ENCODE results near the gene LMO7.

The LMO7 gene

DNA sequence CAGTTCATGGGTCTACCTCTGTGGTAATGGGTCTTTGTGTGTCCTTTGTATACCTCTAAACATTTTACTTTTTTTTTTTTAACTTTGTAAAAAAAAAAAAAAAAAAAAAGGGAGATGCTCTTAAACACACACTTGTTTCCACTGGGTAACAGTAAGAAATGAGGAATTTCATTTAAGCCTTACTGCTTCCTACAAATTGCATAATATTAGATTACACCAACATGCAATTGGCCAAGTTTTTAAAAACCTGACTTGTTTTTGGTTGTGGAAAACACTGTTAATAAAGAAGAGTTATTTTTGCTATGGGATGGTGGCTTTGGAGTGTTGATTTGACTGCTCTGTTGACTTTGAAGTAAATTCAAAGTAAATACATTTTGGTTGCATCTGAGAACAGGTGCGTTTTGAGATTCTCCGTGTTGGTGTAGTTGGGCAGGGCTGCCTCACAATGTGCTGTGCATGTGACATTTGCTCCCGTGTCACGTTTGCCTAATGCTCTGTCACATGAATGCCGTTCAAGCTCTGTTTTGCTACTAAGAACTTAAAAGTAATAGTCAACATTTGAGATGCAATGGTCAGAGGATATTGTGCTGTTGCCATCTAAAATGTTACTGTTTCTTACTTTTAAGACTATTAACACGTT lies 202.4 kb downstream of the LMO7 start:
- DNase-seq, result no peak

GRCh38 chr13:75839406-75839805 lies 203.3 kb downstream of the LMO7 start:
- no peak for DNase-seq

DNA sequence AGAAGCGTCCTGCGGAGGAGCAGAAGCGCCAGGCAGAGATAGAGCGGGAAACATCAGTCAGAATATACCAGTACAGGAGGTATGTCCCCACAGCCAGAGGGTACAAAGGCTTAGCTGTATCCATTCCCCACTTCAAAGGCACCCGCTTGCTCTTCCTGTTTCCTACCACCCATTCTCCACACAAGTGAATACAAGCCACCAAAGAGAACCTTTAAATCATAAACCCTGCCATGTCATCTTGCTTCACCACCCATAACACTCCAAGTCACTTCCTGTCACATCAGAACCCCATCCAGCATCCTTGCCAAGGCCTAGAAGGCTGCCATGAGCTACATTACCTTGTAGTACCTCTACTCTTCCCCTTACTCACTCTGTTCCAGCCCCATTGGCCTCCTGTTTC lies 205.8 kb downstream of the LMO7 start:
- no peak for DNase-seq

- DNase-seq, result no peak
These were observed 206.9 kb downstream of the LMO7 start for GRCh38 chr13:75843074-75843473.

DNA sequence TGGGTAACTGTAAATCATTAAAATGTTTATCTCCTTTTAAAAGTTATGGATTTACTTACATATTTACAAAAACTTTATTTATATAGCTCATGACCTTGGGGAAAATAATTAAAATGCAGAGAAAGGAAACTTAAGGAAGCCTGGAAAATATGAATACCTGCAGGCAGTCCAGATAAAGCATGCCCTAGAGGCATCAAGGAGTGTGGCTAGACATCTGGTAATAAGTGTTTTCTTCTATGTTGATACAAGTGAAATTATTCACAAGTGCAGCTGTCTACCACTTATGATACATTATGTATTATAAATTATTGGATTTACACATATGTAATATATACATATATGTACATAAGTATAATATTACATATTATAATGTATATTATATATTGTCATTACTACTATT lies 207.9 kb downstream of the LMO7 start:
- no peak for DNase-seq

DNA sequence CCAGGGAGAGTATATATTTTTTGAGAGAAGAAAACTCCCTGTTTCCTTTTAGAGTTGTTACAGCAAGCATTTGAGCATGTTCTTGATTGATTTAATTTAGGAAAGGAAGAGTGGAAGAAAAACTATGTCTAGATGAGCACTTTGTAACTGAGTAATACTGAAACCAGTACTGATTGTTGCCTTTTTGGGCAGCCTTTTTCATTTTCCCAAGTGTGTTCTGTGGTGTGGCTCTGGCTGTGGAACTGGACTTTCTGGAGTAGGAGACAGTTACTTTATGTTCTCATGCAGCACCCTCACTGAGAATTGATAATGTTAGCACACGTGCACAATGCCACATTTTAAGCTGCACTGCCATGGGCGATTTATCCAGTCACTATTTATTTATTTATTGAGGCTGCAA lies 211.5 kb downstream of the LMO7 start:
- no peak for DNase-seq

DNA sequence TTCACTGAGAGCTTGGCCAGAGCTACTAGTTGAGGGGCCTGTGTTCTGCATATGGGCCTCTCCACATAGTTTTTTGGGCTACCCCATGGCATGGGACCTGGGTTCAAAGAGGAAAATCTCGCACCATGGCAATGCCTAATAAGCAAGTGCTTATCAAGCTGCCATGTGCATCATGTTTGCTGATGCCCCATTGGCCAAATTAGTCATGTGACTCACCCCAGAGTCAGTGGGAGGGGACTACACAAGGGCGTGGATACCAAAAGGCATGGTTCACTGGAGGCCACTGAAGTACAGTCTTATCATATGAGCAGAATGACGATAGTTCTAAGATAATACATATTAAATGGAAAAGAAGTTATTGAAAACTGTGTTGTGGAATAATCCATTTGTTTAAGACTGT lies 214.8 kb downstream of the LMO7 start:
- no peak for DNase-seq

- peak in 5 of 58 donors; percentile 1 to 34 (median 20) for DNase-seq
These were observed 219.1 kb downstream of the LMO7 start for GRCh38 chr13:75855216-75855615.

DNA sequence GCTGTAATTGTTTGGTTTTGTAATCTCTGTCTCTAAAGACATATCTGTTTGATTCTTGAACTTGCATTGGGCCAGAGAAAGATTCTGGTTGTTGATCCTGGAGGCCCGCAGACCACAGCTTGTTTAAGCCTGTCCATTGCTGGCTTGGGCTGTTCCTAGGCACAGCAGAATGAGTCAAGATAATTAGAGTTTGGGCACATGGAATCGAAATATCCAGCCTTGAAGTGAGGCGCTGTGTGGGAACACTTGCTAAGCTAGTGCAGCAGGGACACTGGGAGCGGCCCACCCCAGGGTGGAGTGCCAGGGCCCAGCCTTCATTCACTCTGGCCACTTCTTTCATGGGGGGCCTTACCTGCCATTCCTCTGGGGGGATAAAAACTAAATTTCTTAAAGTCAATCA lies 219.7 kb downstream of the LMO7 start:
- no peak for DNase-seq

DNA sequence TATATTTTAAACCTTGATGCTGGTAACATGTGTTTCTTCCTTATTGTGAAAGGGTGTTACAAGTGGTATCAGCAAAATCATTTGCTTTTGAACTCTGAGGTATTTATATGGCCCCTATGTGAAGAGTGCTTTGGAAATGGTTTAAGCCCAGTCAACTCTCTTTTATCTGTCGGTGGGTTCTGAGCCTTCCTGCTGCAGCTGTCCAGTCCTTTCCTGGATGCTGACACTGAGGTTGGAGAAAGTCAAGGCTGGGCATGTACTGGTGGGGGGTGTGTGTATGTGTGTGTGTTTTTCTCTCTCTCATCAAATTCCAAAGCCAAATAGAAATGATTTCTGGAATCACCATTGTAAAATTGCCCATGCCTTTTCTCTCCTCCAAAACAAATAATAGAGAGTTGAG lies 221.2 kb downstream of the LMO7 start:
- DNase-seq, result no peak

GRCh38 chr13:75860935-75861334 lies 224.8 kb downstream of the LMO7 start:
- DNase-seq, result no peak

DNA sequence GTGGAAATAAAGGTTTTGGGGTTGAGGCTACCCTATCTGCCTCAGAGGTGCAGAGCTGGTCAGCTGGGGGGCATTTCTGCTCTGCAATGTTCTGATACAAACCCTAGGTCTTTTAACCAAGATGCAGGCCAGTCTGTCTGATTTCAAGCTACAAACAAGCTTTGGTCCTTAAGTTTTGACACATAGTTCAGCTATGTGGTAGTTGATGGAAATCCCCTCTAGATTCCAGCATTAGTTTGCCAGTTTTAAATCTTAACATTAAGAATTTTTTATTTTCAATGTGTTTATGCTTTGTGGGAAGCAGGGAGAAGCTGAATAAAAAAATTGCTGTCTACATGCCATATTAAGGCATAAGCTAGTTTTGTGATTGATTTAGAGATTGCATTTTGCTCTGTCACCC lies 225.7 kb downstream of the LMO7 start:
- no peak for DNase-seq

GRCh38 chr13:75864718-75865117 lies 228.6 kb downstream of the LMO7 start:
- no peak for DNase-seq

- DNase-seq, result no peak
These were observed 231.4 kb downstream of the LMO7 start for GRCh38 chr13:75867379-75868117.

- DNase-seq, result no peak
These were observed 233.9 kb downstream of the LMO7 start for GRCh38 chr13:75869981-75870380.

GRCh38 chr13:75870397-75870903 lies 234.3 kb downstream of the LMO7 start:
- DNase-seq, result peak in 5 of 58 donors; percentile 4 to 21 (median 12)

GRCh38 chr13:75871059-75871458 lies 234.9 kb downstream of the LMO7 start:
- no peak for DNase-seq

DNA sequence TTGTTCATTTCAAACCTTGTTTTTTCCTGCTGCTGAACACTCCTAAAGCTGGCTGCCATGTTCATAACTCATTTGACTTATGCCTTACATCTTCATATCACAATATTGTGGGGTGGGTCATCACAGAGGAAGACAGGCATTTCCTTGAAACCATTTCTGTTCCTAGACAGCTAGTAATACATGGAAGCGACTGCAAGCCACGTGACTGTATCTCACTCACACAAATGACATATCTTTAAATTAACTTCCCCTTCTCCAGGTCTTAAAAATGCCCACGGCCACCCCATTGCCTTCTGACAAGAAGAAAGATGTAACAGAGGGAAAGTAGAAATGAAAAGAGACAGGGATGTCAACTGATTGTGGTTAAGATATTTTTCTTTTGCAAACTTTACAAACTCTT lies 236.8 kb downstream of the LMO7 start:
- DNase-seq, result no peak

- DNase-seq, result no peak
These were observed 237.4 kb downstream of the LMO7 start for GRCh38 chr13:75873494-75873893.

- DNase-seq, result no peak
These were observed 239.3 kb downstream of the LMO7 start for GRCh38 chr13:75875450-75875849.

DNA sequence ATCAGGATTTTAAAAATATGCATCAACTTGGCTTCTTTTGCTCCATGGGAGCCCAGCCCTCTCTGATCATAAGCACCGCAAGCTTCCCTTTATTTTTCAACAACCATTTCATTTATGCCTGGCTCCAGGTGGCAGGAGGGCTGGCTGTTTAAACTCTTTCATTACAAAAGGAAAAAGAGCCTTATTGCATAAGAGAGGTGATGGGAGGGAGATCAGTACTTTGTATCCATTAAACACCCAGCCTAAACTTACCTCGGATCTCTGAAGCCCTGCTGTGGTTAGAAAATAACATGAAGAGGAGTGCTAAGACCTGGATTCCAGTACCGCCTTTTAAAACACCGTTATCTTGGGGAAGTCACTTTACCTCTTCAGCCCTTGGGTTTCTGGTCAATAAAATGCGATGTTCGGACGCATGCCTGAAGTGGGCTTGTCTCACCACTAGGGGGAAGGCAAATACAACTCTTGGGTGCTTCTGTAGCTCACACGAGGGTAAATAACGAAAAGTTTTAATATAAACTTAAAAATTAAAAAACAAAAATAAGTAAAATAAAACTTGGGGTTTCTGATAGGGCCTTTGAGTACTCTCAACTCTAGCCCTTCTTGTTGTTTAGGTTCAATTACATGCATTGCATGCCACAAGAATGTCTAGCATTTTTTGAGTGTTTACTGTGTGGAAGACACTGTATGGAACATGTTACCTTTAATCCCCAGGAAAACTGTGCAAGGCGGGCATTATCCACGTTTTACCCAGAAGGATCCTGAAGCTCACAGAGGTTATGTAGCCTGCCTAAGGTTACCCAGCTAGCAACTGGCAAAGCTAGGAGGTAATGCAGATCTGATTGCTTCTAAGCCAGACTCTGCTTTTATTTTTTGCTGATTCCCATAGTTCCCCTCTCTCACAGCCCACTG lies 240.3 kb downstream of the LMO7 start:
- DNase-seq, result peak in 47 of 58 donors; percentile 2 to 63 (median 24)

- DNase-seq, result no peak
These were observed 240.9 kb downstream of the LMO7 start for GRCh38 chr13:75877071-75877470.
